ENCODE measurements around the gene MOGAT1. TPM values are rescaled to one million over a fixed set of nuclear protein-coding genes. Genes with fewer than 3 reads are reported as not detected.

MOGAT1 gene
- total RNA-seq, 1 experiment from 2014 or later = 0.22 TPM

DNA sequence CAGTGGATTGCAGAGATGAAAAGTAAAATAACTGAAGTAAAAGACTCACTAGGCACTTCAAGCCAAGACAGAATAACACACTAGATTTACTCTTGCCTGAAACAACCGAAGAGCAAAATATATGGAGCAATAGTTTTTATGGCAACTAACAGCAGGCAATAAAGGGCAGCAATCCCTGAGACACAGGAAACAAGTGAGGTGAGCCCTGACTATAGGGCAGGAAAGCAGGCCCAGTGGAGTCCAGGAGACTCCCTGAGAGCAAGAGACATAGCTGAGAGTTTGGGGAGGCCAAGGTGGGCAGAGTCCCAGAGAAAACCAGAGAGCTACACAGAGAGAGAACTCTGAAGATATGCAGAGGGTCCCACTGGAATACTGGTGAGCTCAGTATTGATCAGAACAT is 34.4 kb upstream of the MOGAT1 start:
- no peak overlapping the region for H3K4me3 ChIP-seq (replicated peaks in 1 of 2; ENCODE audit: low read depth in 1 of 2, low read length in 2 of 2)
- peaks cover 55% of the 10 kb centered on the region for H3K79me2 ChIP-seq (ENCODE audit: insufficient read depth, low read length)
- no peak overlapping the region for H3K4me2 ChIP-seq (ENCODE audit: low read length)
- no peaks in the 10 kb centered on the region for H3K27me3 ChIP-seq (ENCODE audit: insufficient read depth, low read length)
- H2AFZ ChIP-seq (ENCODE audit: low read depth, low read length, poor library complexity, severe bottlenecking) = no peak overlapping the region
- no peak overlapping the region for H3K27ac ChIP-seq (ENCODE audit: low read depth, low read length)
- no peaks in the 10 kb centered on the region for H3K4me1 ChIP-seq (ENCODE audit: control insufficient read depth in 1 of 2, insufficient read depth in 2 of 2, low read length in 2 of 2)
- H3K9me3 ChIP-seq (ENCODE audit: control insufficient read depth in 1 of 2, insufficient read depth in 1 of 2, low read depth in 1 of 2, low read length in 2 of 2) = no peaks in the 10 kb centered on the region
- H3K36me3 ChIP-seq (ENCODE audit: control insufficient read depth in 1 of 2, insufficient read depth in 2 of 2, low read length in 2 of 2) = peaks cover 17 to 49% of the 10 kb centered on the region in 2 experiments
- RAD21 ChIA-PET (ENCODE audit: low non-redundant PET in 1 of 2, low total read pairs in 2 of 2, uncharacterized antibody in 2 of 2, unreplicated experiment in 2 of 2) = no interaction called here
- H4K20me1 ChIP-seq (ENCODE audit: insufficient read depth) = 0 out of 2 replicates have a peak, but pooled peaks cover 5% of the 10 kb centered on the region
- intact Hi-C loops (cut with micrococcal nuclease) = no loop called here
- no peaks in the 10 kb centered on the region for H3K9me2 ChIP-seq (ENCODE audit: insufficient read depth)
- no peak overlapping the region for H3K9ac ChIP-seq (ENCODE audit: low read length)
- ATAC-seq (no peak), DNase-seq (ENCODE audit: low read depth, low spot score) (no peak)
- no TSS peak for BruUV-seq (replicated peaks)
- POLR2A ChIA-PET = no interaction called here
- no peak for TF ChIP-seq EZH2 (IDR thresholded peaks at IDR 0.05)
- no peak for TF ChIP-seq ELF1 (IDR thresholded peaks at IDR 0.05; ENCODE audit: borderline replicate concordance, low read depth)
- no peak for TF ChIP-seq EGR1 (IDR thresholded peaks at IDR 0.05; ENCODE audit: low read depth)
- TF ChIP-seq SRF (IDR thresholded peaks at IDR 0.05; ENCODE audit: low read depth) = no peak
- TF ChIP-seq ZFX (IDR thresholded peaks at IDR 0.05) = no peak
- no peak for TF ChIP-seq RAD21 (IDR thresholded peaks at IDR 0.05; ENCODE audit: low read depth)
- no peak for TF ChIP-seq REST (IDR thresholded peaks at IDR 0.05; ENCODE audit: low read depth)
- TF ChIP-seq POLR2AphosphoS5 (IDR thresholded peaks at IDR 0.05; ENCODE audit: low read depth, low read length) = no peak
- no peak for TF ChIP-seq MAX (IDR thresholded peaks at IDR 0.05)
- no peak for TF ChIP-seq JUND (IDR thresholded peaks at IDR 0.05)
- TF ChIP-seq, protein P1, sequence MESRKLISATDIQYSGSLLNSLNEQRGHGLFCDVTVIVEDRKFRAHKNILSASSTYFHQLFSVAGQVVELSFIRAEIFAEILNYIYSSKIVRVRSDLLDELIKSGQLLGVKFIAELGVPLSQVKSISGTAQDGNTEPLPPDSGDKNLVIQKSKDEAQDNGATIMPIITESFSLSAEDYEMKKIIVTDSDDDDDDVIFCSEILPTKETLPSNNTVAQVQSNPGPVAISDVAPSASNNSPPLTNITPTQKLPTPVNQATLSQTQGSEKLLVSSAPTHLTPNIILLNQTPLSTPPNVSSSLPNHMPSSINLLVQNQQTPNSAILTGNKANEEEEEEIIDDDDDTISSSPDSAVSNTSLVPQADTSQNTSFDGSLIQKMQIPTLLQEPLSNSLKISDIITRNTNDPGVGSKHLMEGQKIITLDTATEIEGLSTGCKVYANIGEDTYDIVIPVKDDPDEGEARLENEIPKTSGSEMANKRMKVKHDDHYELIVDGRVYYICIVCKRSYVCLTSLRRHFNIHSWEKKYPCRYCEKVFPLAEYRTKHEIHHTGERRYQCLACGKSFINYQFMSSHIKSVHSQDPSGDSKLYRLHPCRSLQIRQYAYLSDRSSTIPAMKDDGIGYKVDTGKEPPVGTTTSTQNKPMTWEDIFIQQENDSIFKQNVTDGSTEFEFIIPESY (IDR thresholded peaks at IDR 0.05; ENCODE audit: extremely low read depth, insufficient replicate concordance, low read length) = no peak
- TF ChIP-seq TCF7L2 (IDR thresholded peaks at IDR 0.05; ENCODE audit: borderline replicate concordance, extremely low read depth, insufficient read depth, insufficient read length) = no peak
- TF ChIP-seq POLR2A (IDR thresholded peaks at IDR 0.05; ENCODE audit: borderline replicate concordance, extremely low read depth, insufficient read depth, insufficient read length) = no peak
- TF ChIP-seq SP1 (IDR thresholded peaks at IDR 0.05; ENCODE audit: low read depth) = no peak
- CTCF ChIA-PET = no interaction called here

Measured in HCT116 (cell line).